ENCODE data around the gene GPR155.
A peak's percentile ranks its signal among the peaks of the same experiment; 100 is the strongest.
"Not testable (repeated sequence)": the region's sequence is repeated elsewhere in the genome, so short reads cannot be mapped to it uniquely, and the experiment has no call there.

Gene GPR155

DNA sequence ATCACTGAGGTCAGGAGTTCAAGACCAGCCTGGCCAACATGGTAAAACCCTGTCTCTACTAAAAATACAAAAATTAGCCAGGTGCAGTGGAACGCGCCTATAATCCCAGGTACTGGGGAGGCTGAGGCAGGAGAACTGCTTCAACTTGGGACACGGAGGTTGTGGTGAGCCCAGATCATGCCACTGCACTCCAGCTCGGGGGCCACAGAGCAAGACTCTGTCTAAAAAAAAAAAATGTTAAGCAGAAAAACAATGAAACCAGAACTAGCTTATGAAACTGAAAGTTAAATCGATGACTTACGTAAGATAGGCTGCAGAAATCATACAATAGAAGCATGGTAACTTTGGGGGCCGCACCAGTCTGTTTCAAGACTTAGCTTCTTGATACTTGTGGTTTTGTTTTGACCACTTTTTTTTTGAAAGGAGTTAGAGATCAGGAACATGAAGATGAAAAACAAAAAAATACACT lies 6.2 kb upstream of the GPR155 start:
- DNase-seq (ENCODE audit: low spot score) = no peak

DNA sequence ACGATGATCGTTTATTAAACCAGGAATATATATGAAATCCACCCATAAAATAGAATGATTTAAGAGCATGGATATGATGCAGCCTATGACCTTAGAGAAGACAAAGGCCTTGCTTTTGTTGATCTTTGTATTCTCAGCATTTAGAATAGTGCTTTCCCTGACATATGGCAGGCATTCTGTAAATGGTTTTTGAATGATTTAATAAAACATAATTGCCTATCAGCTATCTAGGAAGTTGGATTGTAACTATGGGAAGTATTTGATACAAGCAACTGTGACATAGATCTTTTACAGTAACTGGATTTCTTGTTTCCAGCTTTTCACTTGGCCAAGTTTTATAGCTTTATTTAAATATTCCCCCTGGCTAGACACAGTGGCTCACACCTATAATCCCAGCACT lies 5.1 kb upstream of the GPR155 start:
- no peak for DNase-seq (ENCODE audit: low spot score)

- no peak for DNase-seq (ENCODE audit: low spot score)
Measured at GRCh38 chr2:174490051-174490450, 3.2 kb upstream of the GPR155 start.

- not testable (repeated sequence) for DNase-seq (ENCODE audit: low spot score)
Measured at GRCh38 chr2:174489520-174489919, 2.7 kb upstream of the GPR155 start.

GRCh38 chr2:174487820-174488162 lies 962 bp upstream of the GPR155 start:
- DNase-seq (ENCODE audit: low spot score) = no peak

GRCh38 chr2:174487108-174487819 lies 435 bp upstream of the GPR155 start:
- DNase-seq (ENCODE audit: low spot score) = peak; percentile 96

GRCh38 chr2:174485788-174486562 lies 854 bp downstream of the GPR155 start:
- peak; percentile 27 for DNase-seq (ENCODE audit: low spot score)

DNA sequence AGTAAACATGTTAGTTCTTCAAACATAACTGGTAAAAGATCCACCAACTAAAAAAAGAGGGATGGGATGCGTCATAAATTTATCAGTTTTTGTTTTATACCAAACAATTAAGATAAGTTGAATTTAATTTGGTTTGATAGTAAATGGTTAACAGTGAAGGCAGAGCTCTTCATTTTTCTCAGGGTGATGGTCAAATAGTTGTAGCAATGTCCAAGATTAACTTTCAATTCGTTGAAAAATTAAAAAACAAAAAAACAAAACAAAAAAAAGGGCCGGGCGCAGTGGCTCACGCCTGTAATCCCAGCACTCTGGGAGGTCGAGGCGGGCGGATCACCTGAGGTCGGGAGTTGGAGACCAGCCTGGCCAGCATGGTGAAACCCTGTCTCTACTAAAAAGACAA lies 1.8 kb downstream of the GPR155 start:
- not testable (repeated sequence) for DNase-seq (ENCODE audit: low spot score)

DNA sequence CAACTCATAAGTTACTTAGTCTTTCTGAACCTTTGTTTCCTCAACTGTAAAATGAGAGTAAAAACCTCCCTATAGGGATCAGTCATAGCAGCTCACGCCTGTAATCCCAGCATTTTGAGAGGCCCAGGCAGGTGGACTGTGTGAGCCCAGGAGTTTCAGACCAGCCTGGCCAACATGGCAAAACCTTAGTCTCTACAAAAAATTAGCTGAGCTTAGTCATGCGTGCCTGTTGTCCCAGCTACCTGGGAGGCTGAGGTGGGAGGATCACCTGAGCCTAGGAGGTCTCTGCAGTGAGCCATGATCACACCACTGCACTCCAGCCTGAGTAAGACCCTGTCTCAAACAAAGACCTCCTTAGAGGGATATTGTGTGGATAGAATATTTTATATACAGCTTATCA lies 2.3 kb downstream of the GPR155 start:
- DNase-seq (ENCODE audit: low spot score) = no peak

GRCh38 chr2:174482854-174483253 lies 4.0 kb downstream of the GPR155 start:
- no peak for DNase-seq (ENCODE audit: low spot score)

DNA sequence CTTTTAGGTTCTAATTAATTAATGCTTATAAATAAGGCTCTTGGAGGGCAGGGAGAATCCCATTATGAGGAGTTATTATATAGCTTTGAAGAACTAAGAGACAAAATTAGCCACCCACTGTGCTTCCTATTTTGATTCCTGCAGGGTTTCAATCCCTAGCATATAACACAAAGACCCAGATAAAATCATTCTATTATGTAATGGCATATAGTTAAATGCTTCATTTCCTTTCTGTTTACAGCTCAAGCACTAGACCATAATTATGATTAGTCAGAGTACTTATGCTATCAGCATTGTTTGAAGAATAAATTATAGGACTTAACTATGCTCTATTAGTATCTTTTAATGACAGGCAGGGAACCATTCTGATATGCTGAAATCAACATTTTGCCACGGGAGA lies 9.1 kb downstream of the GPR155 start:
- no peak for DNase-seq (ENCODE audit: low spot score)

DNA sequence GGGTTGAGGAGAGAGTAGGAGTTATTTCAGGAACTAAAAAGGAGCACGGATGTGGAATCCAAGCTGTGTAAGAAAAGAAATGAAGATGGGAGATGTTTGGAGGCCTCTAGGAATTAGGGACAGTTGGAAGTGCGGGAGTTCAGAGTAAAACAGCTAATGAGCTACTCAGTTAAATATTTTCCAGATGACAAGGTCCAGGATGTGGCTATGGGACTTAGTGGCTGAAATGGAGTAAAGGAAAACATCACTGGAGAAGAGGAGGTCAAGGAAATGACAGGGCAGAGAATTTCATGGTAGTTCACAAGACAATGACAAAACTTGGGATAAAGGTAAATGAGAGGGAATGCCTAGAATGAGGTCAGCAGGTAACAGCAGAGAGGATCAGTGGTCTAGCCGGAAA lies 13.0 kb downstream of the GPR155 start:
- DNase-seq (ENCODE audit: low spot score) = no peak

DNA sequence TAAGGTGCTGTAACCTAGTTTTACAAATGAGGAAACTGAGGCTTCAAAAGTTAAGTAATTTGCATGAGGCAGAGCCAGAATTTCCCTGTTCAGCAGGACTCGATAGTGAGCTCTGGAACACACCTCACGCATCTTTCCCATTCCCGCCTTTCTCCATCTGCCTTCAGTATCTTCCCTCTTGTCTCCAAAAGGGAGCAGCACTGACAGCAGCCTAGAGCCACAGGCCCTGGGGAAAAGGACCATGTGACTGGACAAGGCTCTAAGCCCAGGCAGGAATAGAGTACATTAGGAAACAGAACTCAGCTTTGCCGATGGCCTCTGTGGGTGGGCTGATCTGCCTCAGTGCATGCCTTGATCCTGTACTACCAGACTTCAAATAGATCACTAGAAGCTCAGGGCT lies 21.5 kb downstream of the GPR155 start:
- DNase-seq (ENCODE audit: low spot score) = peak; percentile 61

- no peak for DNase-seq (ENCODE audit: low spot score)
Measured at GRCh38 chr2:174461221-174461620, 25.6 kb downstream of the GPR155 start.

GRCh38 chr2:174454566-174454965 lies 32.3 kb downstream of the GPR155 start:
- no peak for DNase-seq (ENCODE audit: low spot score)

- peak; percentile 71 for DNase-seq (ENCODE audit: low spot score)
Measured at GRCh38 chr2:174450021-174450816, 36.6 kb downstream of the GPR155 start.

- no peak for DNase-seq (ENCODE audit: low spot score)
Measured at GRCh38 chr2:174449033-174449432, 37.8 kb downstream of the GPR155 start.

GRCh38 chr2:174446531-174446930 lies 40.3 kb downstream of the GPR155 start:
- peak; percentile 28 for DNase-seq (ENCODE audit: low spot score)

DNA sequence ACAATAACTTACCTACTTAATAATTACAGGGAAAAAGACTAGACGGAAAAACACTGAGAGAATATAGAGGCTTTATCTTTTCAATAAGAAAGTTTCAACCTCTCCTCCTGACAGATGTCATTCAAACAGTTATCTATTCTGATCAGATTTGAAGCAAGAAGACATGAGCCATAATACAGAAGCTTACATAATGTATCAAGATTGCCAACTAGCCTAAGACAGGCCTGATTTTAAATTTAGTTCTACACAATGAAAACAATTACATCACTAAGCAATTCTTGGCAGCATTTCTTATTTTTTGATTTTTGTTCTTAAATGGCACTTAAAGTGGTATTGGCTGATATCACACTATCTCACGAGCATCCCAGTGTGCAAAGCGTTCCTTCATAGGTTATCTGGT lies 41.6 kb downstream of the GPR155 start:
- DNase-seq (ENCODE audit: low spot score) = no peak

GRCh38 chr2:174444761-174445160 lies 42.1 kb downstream of the GPR155 start:
- DNase-seq (ENCODE audit: low spot score) = no peak

DNA sequence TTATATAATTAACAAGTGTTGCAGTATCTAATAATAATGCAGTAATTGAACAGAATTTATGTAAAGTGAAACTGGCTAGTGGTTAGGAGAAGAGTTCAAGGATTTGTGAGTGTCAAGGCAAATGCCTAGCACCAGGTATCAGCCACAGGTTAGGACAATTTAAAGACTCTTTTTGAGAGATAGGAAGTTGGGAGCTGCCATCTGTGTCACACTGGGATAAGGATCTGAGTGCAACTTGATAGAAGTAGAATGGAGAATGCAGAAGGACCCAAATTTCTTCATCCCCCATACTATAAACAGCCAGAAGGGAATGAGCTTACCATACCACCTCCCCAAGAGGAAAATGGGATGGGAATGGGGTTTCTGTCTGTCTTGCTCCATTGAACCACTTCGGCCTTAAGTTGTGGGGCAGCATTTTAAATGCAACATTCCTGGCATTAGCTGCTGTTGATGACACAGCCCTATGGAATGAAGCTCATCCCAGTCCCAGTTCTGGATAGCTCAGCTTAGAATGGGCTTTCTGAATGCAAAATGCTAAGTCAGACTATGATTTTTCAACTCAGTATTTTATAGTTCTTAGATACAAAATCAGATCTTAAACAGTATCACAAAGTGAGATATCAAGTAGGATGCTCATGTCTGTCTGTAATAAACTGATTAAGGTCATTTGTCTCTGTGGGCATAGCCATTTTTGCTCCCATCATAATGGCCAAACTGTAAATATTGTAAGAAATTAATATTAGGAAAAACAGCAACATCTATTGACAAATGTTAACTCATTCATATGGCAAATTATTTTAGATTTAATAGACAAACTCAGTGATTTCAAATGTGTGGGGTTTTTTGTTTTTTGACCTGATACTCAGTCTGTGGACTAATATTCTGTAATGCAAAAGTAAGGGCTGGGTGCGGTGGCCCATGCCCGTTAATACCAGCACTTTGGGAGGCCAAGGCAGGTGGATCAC lies 44.0 kb downstream of the GPR155 start:
- DNase-seq (ENCODE audit: low spot score) = no peak
